ENCODE results near the gene KCNAB1. TPM values are rescaled to one million over a fixed set of nuclear protein-coding genes. Genes with fewer than 3 reads are reported as not detected.

Gene KCNAB1
- total RNA-seq, 2 donors from 2014 or later = 0.49 to 0.81 TPM

DNA sequence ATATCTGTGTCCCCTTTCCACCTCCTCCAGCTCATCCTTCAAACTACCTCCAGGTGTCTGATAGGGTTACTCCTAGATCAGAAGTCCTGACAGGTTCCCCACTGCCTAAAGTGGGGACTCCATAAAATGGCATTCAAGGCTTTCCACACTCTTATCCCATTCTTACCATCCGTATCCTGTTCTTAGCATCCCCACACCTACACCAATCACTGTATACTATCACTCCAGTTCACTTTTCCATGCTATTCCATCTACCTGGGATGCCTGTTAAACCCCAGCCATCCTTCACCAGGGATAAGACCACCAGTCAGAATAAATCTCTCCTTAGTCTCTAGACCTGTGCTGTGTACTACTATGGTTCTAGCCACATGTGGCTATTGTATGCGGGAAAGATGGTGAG is 415.4 kb downstream of the KCNAB1 start:
- WGBS, 2 experiments (ENCODE audit: insufficient coverage in 1 of 2, insufficient read length in 1 of 2) = 95 to 100% methylated on average over 1 to 2 of the region's 2 CpGs
- H3K9ac ChIP-seq (ENCODE audit: extremely low read depth, low read length, poor library complexity, severe bottlenecking) = no peak overlapping the region
- TF ChIP-seq, protein P1, sequence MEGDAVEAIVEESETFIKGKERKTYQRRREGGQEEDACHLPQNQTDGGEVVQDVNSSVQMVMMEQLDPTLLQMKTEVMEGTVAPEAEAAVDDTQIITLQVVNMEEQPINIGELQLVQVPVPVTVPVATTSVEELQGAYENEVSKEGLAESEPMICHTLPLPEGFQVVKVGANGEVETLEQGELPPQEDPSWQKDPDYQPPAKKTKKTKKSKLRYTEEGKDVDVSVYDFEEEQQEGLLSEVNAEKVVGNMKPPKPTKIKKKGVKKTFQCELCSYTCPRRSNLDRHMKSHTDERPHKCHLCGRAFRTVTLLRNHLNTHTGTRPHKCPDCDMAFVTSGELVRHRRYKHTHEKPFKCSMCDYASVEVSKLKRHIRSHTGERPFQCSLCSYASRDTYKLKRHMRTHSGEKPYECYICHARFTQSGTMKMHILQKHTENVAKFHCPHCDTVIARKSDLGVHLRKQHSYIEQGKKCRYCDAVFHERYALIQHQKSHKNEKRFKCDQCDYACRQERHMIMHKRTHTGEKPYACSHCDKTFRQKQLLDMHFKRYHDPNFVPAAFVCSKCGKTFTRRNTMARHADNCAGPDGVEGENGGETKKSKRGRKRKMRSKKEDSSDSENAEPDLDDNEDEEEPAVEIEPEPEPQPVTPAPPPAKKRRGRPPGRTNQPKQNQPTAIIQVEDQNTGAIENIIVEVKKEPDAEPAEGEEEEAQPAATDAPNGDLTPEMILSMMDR (conservative IDR thresholded peaks at IDR 0.05) = no peak
- H3K4me1 Mint-ChIP-seq = peaks cover 22% of the 10 kb centered on the region
- H3K9me3 ChIP-seq (ENCODE audit: control insufficient read depth, low read length) = no peaks in the 10 kb centered on the region
- no peaks in the 10 kb centered on the region for H3K27me3 Mint-ChIP-seq (ENCODE audit: insufficient read depth)
- H3K27ac Mint-ChIP-seq = peak overlapping the region; percentile 83
- no peaks in the 10 kb centered on the region for H3K27me3 ChIP-seq (ENCODE audit: control insufficient read depth, insufficient read depth, low read length, poor library complexity, severe bottlenecking)
- H3K4me1 ChIP-seq (ENCODE audit: control insufficient read depth, insufficient read depth, low read length) = peaks cover 6% of the 10 kb centered on the region
- no peak for DNase-seq
- H3K4me3 ChIP-seq (ENCODE audit: low read length) = no peak overlapping the region
- no peaks in the 10 kb centered on the region for H3K9me3 Mint-ChIP-seq
- H3K36me3 ChIP-seq (ENCODE audit: control insufficient read depth, insufficient read depth, low read length) = peaks cover 31% of the 10 kb centered on the region
- H3K27ac ChIP-seq (ENCODE audit: low read depth, low read length) = no peak overlapping the region
- H3K36me3 Mint-ChIP-seq (ENCODE audit: low read depth) = peaks cover 10% of the 10 kb centered on the region
- no peak overlapping the region for H3K4me3 Mint-ChIP-seq

DNA sequence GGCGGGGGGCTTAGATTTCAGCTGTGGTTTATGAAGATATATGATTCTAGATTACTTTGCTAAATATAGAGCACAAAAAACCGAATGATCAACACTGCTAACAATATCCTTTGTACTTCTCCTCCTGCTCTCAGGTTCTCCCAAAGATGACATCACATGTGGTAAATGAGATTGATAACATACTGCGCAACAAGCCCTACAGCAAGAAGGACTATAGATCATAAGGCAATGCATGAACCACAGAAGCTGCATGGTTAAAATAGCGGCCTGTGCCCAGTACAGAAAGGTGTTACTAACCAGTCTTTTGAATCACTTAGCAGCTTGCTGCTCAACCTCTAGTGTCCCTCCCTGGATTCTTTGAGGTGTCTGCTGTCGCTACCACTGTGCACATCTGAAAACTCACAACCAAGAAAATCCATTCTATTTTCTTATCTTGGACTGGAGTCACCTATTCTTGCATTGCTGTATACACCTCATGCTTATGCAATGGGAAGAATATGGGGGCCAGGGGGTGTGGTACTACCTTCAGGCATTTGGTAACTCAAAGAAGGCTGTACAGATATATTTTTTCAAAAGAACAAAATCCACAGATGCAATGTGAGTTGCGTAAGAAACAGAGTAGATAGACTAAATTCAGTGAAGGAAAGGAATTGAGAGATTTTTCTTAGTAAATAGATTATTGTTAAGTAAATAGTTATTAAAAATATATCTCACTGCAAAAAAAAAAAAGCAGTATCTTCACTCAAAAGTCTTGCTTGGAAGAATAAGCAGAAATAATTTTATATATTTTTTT is 416.3 kb downstream of the KCNAB1 start:
- Histone ChIP-seq H3K4me1 (ENCODE audit: control insufficient read depth, insufficient read depth, low read length) (peaks cover 6% of the 10 kb centered on the region), H3K36me3 (ENCODE audit: control insufficient read depth, insufficient read depth, low read length) (peaks cover 40% of the 10 kb centered on the region), H3K27ac (ENCODE audit: low read depth, low read length) (no peak overlapping the region), H3K9me3 (ENCODE audit: control insufficient read depth, low read length) (no peaks in the 10 kb centered on the region), H3K9ac (ENCODE audit: extremely low read depth, low read length, poor library complexity, severe bottlenecking) (no peak overlapping the region), H3K27me3 (ENCODE audit: control insufficient read depth, insufficient read depth, low read length, poor library complexity, severe bottlenecking) (no peaks in the 10 kb centered on the region), H3K4me3 (ENCODE audit: low read length) (no peak overlapping the region)
- peaks cover 22% of the 10 kb centered on the region for H3K4me1 Mint-ChIP-seq
- H3K27ac Mint-ChIP-seq = no peak overlapping the region
- 97 to 100% methylated on average over 2 to 5 of the region's 6 CpGs for WGBS, 2 experiments (ENCODE audit: insufficient coverage in 1 of 2, insufficient read length in 1 of 2)
- H3K36me3 Mint-ChIP-seq (ENCODE audit: low read depth) = peaks cover 15% of the 10 kb centered on the region
- no peak overlapping the region for H3K4me3 Mint-ChIP-seq
- H3K27me3 Mint-ChIP-seq (ENCODE audit: insufficient read depth) = no peaks in the 10 kb centered on the region
- no peak for DNase-seq
- TF ChIP-seq, protein P1 (conservative IDR thresholded peaks at IDR 0.05) = no peak
- H3K9me3 Mint-ChIP-seq = no peaks in the 10 kb centered on the region

- DNase-seq = no peak
- peaks cover 17% of the 10 kb centered on the region for H3K4me1 Mint-ChIP-seq
- no peaks in the 10 kb centered on the region for H3K9me3 Mint-ChIP-seq
- no peak overlapping the region for H3K4me3 Mint-ChIP-seq
- peaks cover 32% of the 10 kb centered on the region for H3K36me3 Mint-ChIP-seq (ENCODE audit: low read depth)
- no peak overlapping the region for H3K4me3 ChIP-seq (ENCODE audit: low read length)
- no peak overlapping the region for H3K9ac ChIP-seq (ENCODE audit: extremely low read depth, low read length, poor library complexity, severe bottlenecking)
- peaks cover 6% of the 10 kb centered on the region for H3K4me1 ChIP-seq (ENCODE audit: control insufficient read depth, insufficient read depth, low read length)
- H3K9me3 ChIP-seq (ENCODE audit: control insufficient read depth, low read length) = no peaks in the 10 kb centered on the region
- WGBS, 2 experiments (ENCODE audit: insufficient coverage in 1 of 2, insufficient read length in 1 of 2) = 83 to 97% methylated on average over 1 to 2 of the region's 2 CpGs
- H3K27me3 ChIP-seq (ENCODE audit: control insufficient read depth, insufficient read depth, low read length, poor library complexity, severe bottlenecking) = no peaks in the 10 kb centered on the region
- peaks cover 63% of the 10 kb centered on the region for H3K36me3 ChIP-seq (ENCODE audit: control insufficient read depth, insufficient read depth, low read length)
- H3K27ac ChIP-seq (ENCODE audit: low read depth, low read length) = no peak overlapping the region
- no peak overlapping the region for H3K27ac Mint-ChIP-seq
- no peaks in the 10 kb centered on the region for H3K27me3 Mint-ChIP-seq (ENCODE audit: insufficient read depth)
- TF ChIP-seq, protein P1 (conservative IDR thresholded peaks at IDR 0.05) = no peak
These were observed 418.7 kb downstream of the KCNAB1 start for GRCh38 chr3:156539051-156539450.

Measured in endodermal cell (in vitro differentiated cells).